MCF 10A (cell line): ENCODE measurements around the gene SNX32. TPM values are rescaled to one million over a fixed set of nuclear protein-coding genes. Genes with fewer than 3 reads are reported as not detected.

Source experiments
- BruUV-seq: library from RNA; stranded (reverse); fragments of 400-500 nt; replicated peaks from 2 replicates; lab custom pipeline; 2021; lab: Mats Ljungman, UMichigan
- CTCF ChIA-PET: fragments of 300-600 bp; sonication (Branson Sonifier 250); formaldehyde crosslinking; extraction: SDS; loops from one replicate; lab custom pipeline; 2021; ENCODE audit warnings: antibody characterized with exemption, inconsistent platforms; lab: Yijun Ruan, JAX
- POLR2A ChIA-PET: fragments of 300-600, 350-650 bp; sonication (Branson Sonifier 250); formaldehyde crosslinking; extraction: SDS; loops from one replicate; lab custom pipeline; 2020; ENCODE audit warnings: antibody characterized with exemption, inconsistent platforms; lab: Yijun Ruan, JAX
- DNase-seq: peaks from one replicate; pipeline ENCODE4 v3.0.0-alpha.2; 2018; ENCODE audit not compliant: unreplicated experiment
- H3K27ac Mint-ChIP-seq: one replicate; pipeline ENCODE4 v1.8.0; 2022; ENCODE audit warnings: mild to moderate bottlenecking, low read depth, mixed read lengths; ENCODE audit not compliant: unreplicated experiment
- H3K27me3 Mint-ChIP-seq: one replicate; pipeline ENCODE4 v1.8.0; 2022; ENCODE audit warnings: mixed read lengths; ENCODE audit not compliant: insufficient read depth, unreplicated experiment
- H3K36me3 Mint-ChIP-seq: one replicate; pipeline ENCODE4 v1.8.0; 2022; ENCODE audit warnings: mild to moderate bottlenecking, moderate library complexity, mixed read lengths; ENCODE audit not compliant: insufficient read depth, unreplicated experiment
- H3K4me1 Mint-ChIP-seq: one replicate; pipeline ENCODE4 v1.8.0; 2022; ENCODE audit warnings: mixed read lengths; ENCODE audit not compliant: insufficient read depth, unreplicated experiment
- H3K4me3 Mint-ChIP-seq: one replicate; pipeline ENCODE4 v1.8.0; 2022; ENCODE audit warnings: mild to moderate bottlenecking, moderate library complexity, mixed read lengths; ENCODE audit not compliant: unreplicated experiment
- H3K9me3 Mint-ChIP-seq: one replicate; pipeline ENCODE4 v1.8.0; 2022; ENCODE audit warnings: mixed read lengths; ENCODE audit not compliant: unreplicated experiment
- intact Hi-C: fragments of 100-400 bp; cut with micrococcal nuclease; formaldehyde crosslinking; loops from 2 replicates; pipeline ENCODE4 v1.14.1; 2022
- total RNA-seq: library from RNA; stranded (reverse); gene quantifications from 2 replicates; pipeline ENCODE4 v1.2.3, GENCODE V29; 2022
- TF ChIP-seq, protein P1 (sequence below): fragments of 200-600 bp; IDR thresholded peaks from one replicate; pipeline ENCODE4 v1.8.0; 2022; ENCODE audit warnings: antibody characterized with exemption, mild to moderate bottlenecking; ENCODE audit not compliant: unreplicated experiment

Gene SNX32
- total RNA-seq, 1 experiment from 2014 or later: not detected

DNA sequence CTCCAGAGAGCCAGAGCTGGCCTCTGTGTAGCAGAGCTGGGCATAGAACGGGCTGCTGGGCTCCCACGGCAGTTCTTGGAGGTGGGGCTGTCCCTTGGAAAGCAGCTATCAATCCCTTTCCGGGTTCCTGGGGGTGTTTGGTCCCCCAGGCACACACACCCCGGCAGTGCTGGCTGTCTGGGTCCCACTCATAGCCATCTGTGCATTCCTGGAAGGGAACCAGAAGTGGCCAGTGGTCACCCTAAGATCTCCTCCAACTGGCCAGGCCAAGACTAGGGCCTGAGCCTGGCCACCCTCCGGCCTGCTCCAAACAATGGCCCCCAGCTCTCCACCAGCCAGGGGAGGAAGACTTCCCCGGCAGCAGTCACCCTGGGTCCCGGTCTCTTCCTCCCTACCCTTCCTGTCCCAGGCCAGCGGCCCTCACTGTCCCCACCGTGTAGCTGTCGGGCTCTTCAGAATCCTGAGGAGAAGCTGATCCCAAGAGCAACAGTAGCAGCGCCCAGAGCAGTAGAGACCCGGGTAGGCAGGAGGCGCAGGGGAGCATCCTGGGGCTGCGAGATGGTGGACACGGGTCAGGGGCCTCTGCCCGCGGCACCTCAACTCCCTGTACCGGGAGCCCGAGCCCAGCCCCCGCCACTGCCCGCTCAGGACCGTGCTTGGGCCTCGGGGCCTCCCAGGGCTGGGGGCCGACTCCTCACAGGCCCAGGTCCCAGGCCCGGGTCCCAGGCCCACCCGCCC is 38.2 kb downstream of the SNX32 start:
- intact Hi-C loops: no loop called here
- Mint-ChIP-seq H3K27ac (no peak overlapping the region), H3K36me3 (peaks cover 5% of the 10 kb centered on the region), H3K9me3 (no peaks in the 10 kb centered on the region), H3K4me3 (peak overlapping the region; percentile 14), H3K27me3 (no peaks in the 10 kb centered on the region), H3K4me1 (peaks cover 7% of the 10 kb centered on the region)
- TF ChIP-seq, protein P1, sequence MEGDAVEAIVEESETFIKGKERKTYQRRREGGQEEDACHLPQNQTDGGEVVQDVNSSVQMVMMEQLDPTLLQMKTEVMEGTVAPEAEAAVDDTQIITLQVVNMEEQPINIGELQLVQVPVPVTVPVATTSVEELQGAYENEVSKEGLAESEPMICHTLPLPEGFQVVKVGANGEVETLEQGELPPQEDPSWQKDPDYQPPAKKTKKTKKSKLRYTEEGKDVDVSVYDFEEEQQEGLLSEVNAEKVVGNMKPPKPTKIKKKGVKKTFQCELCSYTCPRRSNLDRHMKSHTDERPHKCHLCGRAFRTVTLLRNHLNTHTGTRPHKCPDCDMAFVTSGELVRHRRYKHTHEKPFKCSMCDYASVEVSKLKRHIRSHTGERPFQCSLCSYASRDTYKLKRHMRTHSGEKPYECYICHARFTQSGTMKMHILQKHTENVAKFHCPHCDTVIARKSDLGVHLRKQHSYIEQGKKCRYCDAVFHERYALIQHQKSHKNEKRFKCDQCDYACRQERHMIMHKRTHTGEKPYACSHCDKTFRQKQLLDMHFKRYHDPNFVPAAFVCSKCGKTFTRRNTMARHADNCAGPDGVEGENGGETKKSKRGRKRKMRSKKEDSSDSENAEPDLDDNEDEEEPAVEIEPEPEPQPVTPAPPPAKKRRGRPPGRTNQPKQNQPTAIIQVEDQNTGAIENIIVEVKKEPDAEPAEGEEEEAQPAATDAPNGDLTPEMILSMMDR: no peak
- no peak for DNase-seq
- CTCF ChIA-PET: interaction anchor here (1.3 to 4.5 kb wide), 4 partner anchors 12 to 173 kb away, joined by 4 to 41 read pairs (median 11); partner anchors contain the start of gene MUS81
- no TSS peak for BruUV-seq
- POLR2A ChIA-PET: interaction anchor here (0.6 to 4.6 kb wide), 9 partner anchors 12 to 269 kb away, joined by 3 to 57 read pairs (median 3); partner anchors contain the start of genes CATSPER1, CCDC85B, CFL1 and FIBP

DNA sequence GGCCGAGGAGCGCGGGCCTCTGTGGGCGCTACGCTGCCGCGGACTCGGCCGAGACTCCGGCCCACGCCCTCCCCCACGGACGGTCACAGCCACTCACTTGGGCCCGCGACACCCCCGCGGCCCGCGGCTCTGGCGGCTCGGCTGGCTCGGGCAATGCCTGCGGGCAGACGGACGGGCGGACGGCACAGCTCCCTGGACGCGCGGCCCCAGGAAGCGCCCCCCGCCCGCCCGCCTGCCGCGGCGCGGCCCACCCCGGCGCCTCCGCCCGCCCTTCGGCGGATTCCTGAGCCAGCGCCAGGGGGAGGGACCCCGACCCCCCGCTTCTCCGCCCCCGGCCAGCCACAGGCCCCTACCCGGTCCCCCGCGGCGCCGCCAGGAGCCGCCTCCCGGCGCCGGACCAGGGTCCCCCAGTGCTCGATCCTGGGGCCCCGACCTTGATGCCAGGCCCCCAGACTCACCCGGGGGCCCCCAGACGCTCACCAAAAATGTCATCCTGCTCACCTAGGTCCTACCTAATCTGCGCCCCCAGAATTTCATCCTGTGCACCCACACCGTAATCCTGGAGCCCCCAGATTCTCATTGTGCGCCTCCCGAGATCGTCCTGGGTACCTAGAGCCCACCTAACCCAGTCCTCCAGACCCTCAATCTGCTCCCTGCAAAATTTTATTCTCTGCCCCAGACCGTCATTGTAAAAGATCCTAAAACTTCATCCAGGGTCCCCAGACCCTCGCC is 39.0 kb downstream of the SNX32 start, which contains the start of gene EFEMP2:
EFEMP2 (minus strand) TSS at position 215 of the 732 bp plus-strand sequence. CDS start 446 bp downstream, outside the sequence.
- H3K4me1 Mint-ChIP-seq: peaks cover 7% of the 10 kb centered on the region
- H3K36me3 Mint-ChIP-seq: no peaks in the 10 kb centered on the region
- DNase-seq: no peak
- no TSS peak for BruUV-seq
- peak within 1 kb of the TSS; percentile 78 for H3K4me3 Mint-ChIP-seq
- POLR2A ChIA-PET: interaction anchor here (0.7 to 4.6 kb wide), 7 partner anchors 13 to 258 kb away, joined by 3 to 57 read pairs (median 4); partner anchors contain the start of genes CATSPER1, CCDC85B, CFL1 and FIBP
- H3K27ac Mint-ChIP-seq: peak within 1 kb of the TSS; percentile 87
- H3K9me3 Mint-ChIP-seq: no peaks in the 10 kb centered on the region
- TF ChIP-seq, protein P1: no peak
- no peaks in the 10 kb centered on the region for H3K27me3 Mint-ChIP-seq
- intact Hi-C loops: no loop called here
- CTCF ChIA-PET: interaction anchor here (1.8 to 4.5 kb wide), 3 partner anchors 12 to 13 kb away, joined by 15 to 41 read pairs (median 20); partner anchors contain the start of gene MUS81

GRCh38 chr11:65873318-65874156 is 39.8 kb downstream of the SNX32 start:
- H3K9me3 Mint-ChIP-seq: no peaks in the 10 kb centered on the region

More at GRCh38 chr11:65873318-65874156, 39.8 kb downstream of the SNX32 start:
- Mint-ChIP-seq H3K36me3 (no peaks in the 10 kb centered on the region), H3K4me3 (peak overlapping the region; percentile 78), H3K27me3 (no peaks in the 10 kb centered on the region), H3K27ac (peak overlapping the region; percentile 87), H3K4me1 (peaks cover 7% of the 10 kb centered on the region)
- ChIA-PET POLR2A (interaction anchor here (0.6 to 2.2 kb wide), 10 partner anchors 11 to 487 kb away, joined by 3 to 18 read pairs (median 4); partner anchors contain the start of genes C11orf68, CCDC85B, CFL1 and FIBP), CTCF (interaction anchor here (0.6 to 2.1 kb wide), 7 partner anchors 11 to 162 kb away, joined by 3 to 20 read pairs (median 4); partner anchors contain the start of genes CCDC85B, FIBP, KAT5 and MUS81)
- DNase-seq: peak; percentile 92
- BruUV-seq: no TSS peak
- TF ChIP-seq, protein P1: no peak
- intact Hi-C loops: no loop called here
